WTC11 (cell line): ENCODE results near the gene CSF2. TPM values are rescaled to one million over a fixed set of nuclear protein-coding genes. Genes with fewer than 3 reads are reported as not detected.

Experiments used
- ATAC-seq: fragments of 200-7000 bp; cut with Tn5 transposase; 2 replicates; pipeline ENCODE4 v1.10.0; 2021; ENCODE audit warnings: mild to moderate bottlenecking, moderate library complexity
- CTCF ChIA-PET: fragments of 300-600 bp; sonication (Branson Sonifier 250); formaldehyde crosslinking; loops from one replicate; lab custom pipeline; 2021; ENCODE audit warnings: antibody characterized with exemption; lab: Charles Lee
- POLR2A ChIA-PET: fragments of 350-600 bp; sonication (Branson Sonifier 250); formaldehyde crosslinking; loops from one replicate; lab custom pipeline; 2021; ENCODE audit warnings: antibody characterized with exemption; lab: Charles Lee
- DNase-seq: peaks from one replicate; pipeline ENCODE4 v3.0.0; 2021; ENCODE audit warnings: low spot score
- H3K27ac Mint-ChIP-seq: 2 replicates; pipeline ENCODE4 v1.8.0; 2021; ENCODE audit warnings: mixed read lengths
- H3K27me3 Mint-ChIP-seq: 2 replicates; pipeline ENCODE4 v1.8.0; 2021; ENCODE audit warnings: low read depth, mild to moderate bottlenecking, moderate library complexity, mixed read lengths
- H3K36me3 Mint-ChIP-seq: 2 replicates; pipeline ENCODE4 v1.8.0; 2021; ENCODE audit warnings: mixed read lengths
- H3K4me1 Mint-ChIP-seq: 2 replicates; pipeline ENCODE4 v1.8.0; 2022; ENCODE audit warnings: mixed read lengths
- H3K4me3 Mint-ChIP-seq: 2 replicates; pipeline ENCODE4 v1.8.0; 2021; ENCODE audit warnings: mild to moderate bottlenecking, moderate library complexity, mixed read lengths
- H3K9me3 Mint-ChIP-seq: 2 replicates; pipeline ENCODE4 v1.8.0; 2021; ENCODE audit warnings: mixed read lengths
- CBFB ChIP-seq: sonication (generic); formaldehyde crosslinking; IDR thresholded peaks from 2 replicates; pipeline ENCODE4 v1.8.1; 2022; ENCODE audit warnings: mild to moderate bottlenecking, low read depth, missing genetic modification reagents
- E2F4 ChIP-seq: sonication (generic); formaldehyde crosslinking; IDR thresholded peaks from 2 replicates; pipeline ENCODE4 v1.8.1; 2022; ENCODE audit warnings: low read depth, mild to moderate bottlenecking, moderate library complexity, missing genetic modification reagents, borderline replicate concordance
- E2F5 ChIP-seq: sonication (generic); formaldehyde crosslinking; IDR thresholded peaks from 2 replicates; pipeline ENCODE4 v1.8.1; 2022; ENCODE audit warnings: mild to moderate bottlenecking, moderate library complexity, missing genetic modification reagents
- ELF4 ChIP-seq: sonication (generic); formaldehyde crosslinking; IDR thresholded peaks from 2 replicates; pipeline ENCODE4 v1.8.1; 2022; ENCODE audit warnings: low read depth, mild to moderate bottlenecking, moderate library complexity, missing genetic modification reagents
- EMX1 ChIP-seq: fragments of 250-450 bp; sonication (Bioruptor Pico); IDR thresholded peaks from 2 replicates; pipeline ENCODE4 v1.8.0; 2021; ENCODE audit warnings: mild to moderate bottlenecking
- ETV6 ChIP-seq: sonication (generic); formaldehyde crosslinking; IDR thresholded peaks from 2 replicates; pipeline ENCODE4 v1.8.1; 2022; ENCODE audit warnings: mild to moderate bottlenecking, missing genetic modification reagents
- FOXJ3 ChIP-seq: sonication (generic); formaldehyde crosslinking; IDR thresholded peaks from 2 replicates; pipeline ENCODE4 v1.9.0; 2021; ENCODE audit warnings: missing genetic modification reagents, mild to moderate bottlenecking, borderline replicate concordance
- FOXP1 ChIP-seq: sonication (generic); formaldehyde crosslinking; IDR thresholded peaks from 2 replicates; pipeline ENCODE4 v1.8.0; 2022; ENCODE audit warnings: missing genetic modification reagents, mild to moderate bottlenecking, moderate library complexity, borderline replicate concordance
- FOXP4 ChIP-seq: sonication (generic); formaldehyde crosslinking; IDR thresholded peaks from 2 replicates; pipeline ENCODE4 v1.8.0; 2022; ENCODE audit warnings: mild to moderate bottlenecking, missing genetic modification reagents
- JUN ChIP-seq: sonication (generic); formaldehyde crosslinking; IDR thresholded peaks from 2 replicates; pipeline ENCODE4 v1.8.0; 2023; ENCODE audit warnings: mild to moderate bottlenecking, missing genetic modification reagents
- MAX ChIP-seq: sonication (generic); formaldehyde crosslinking; IDR thresholded peaks from 2 replicates; pipeline ENCODE4 v1.8.0; 2022; ENCODE audit warnings: mild to moderate bottlenecking, missing genetic modification reagents
- PRDM15 ChIP-seq: sonication (generic); formaldehyde crosslinking; IDR thresholded peaks from 2 replicates; pipeline ENCODE4 v1.8.0; 2022; ENCODE audit warnings: missing genetic modification reagents
- USF2 ChIP-seq: sonication (generic); formaldehyde crosslinking; IDR thresholded peaks from 2 replicates; pipeline ENCODE4 v1.8.1; 2023; ENCODE audit warnings: mild to moderate bottlenecking, missing genetic modification reagents, moderate library complexity
- ZNF121 ChIP-seq: sonication (generic); formaldehyde crosslinking; IDR thresholded peaks from 2 replicates; pipeline ENCODE4 v1.8.0; 2023; ENCODE audit warnings: missing genetic modification reagents
- ZNF138 ChIP-seq: sonication (generic); formaldehyde crosslinking; conservative IDR thresholded peaks from 2 replicates; pipeline ENCODE4 v1.8.1; 2022; ENCODE audit warnings: mild to moderate bottlenecking, moderate library complexity, missing genetic modification reagents
- ZNF232 ChIP-seq: sonication (generic); formaldehyde crosslinking; IDR thresholded peaks from 2 replicates; pipeline ENCODE4 v1.8.0; 2022; ENCODE audit warnings: mild to moderate bottlenecking, missing genetic modification reagents
- ZNF263 ChIP-seq: sonication (generic); formaldehyde crosslinking; IDR thresholded peaks from 2 replicates; pipeline ENCODE4 v1.8.1; 2022; ENCODE audit warnings: low read depth, mild to moderate bottlenecking, moderate library complexity, missing genetic modification reagents
- ZNF423 ChIP-seq: fragments of 250-450 bp; sonication (Bioruptor Pico); IDR thresholded peaks from 2 replicates; pipeline ENCODE4 v2.1.2; 2022; ENCODE audit warnings: mild to moderate bottlenecking, moderate library complexity
- total RNA-seq: library from RNA; stranded (reverse); gene quantifications from 3 replicates; pipeline ENCODE4 v1.2.3, GENCODE V29; 2021

The CSF2 gene
- total RNA-seq, 1 experiment from 2014 or later: not detected

DNA sequence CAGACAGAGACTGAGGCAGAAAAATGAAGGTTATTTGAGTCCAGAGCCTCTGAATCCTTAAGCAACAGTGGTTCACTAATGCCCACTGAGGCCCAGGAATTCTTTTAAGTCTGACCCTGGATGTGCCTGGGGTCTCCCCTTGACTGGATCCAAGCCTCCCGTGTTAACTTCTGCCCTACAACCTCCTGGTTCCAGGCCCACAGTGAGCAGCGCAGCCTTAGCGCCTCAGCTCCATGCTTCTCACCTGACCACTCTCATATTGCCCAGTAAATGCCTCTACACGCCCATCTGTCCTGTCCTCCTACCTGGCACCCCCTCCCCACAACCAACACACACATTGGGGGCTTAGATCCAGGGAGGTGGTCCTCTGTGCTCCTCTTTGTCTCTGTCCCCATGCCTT lies 6.7 kb upstream of the CSF2 start:
- ChIA-PET CTCF (interaction anchor here (1.3 kb wide), 1 partner anchor 171 kb away, joined by 3 read pairs; no protein-coding TSS in a partner anchor), POLR2A (no interaction called here)
- TF ChIP-seq PRDM15 (CRISPR knock-in tag) (no peak), ZNF232 (CRISPR knock-in tag) (no peak), FOXP4 (CRISPR knock-in tag) (no peak), ELF4 (CRISPR knock-in tag) (no peak), ZNF263 (no peak), ETV6 (CRISPR knock-in tag) (no peak), E2F4 (CRISPR knock-in tag) (no peak), JUN (CRISPR knock-in tag) (no peak), USF2 (CRISPR knock-in tag) (no peak), ZNF121 (CRISPR knock-in tag) (no peak), FOXP1 (no peak), MAX (CRISPR knock-in tag) (no peak), E2F5 (CRISPR knock-in tag) (no peak), ZNF138 (CRISPR knock-in tag) (no peak)
- DNase-seq (no peak), ATAC-seq (no peak)
- Mint-ChIP-seq H3K27ac (no peak overlapping the region), H3K9me3 (no peaks in the 10 kb centered on the region), H3K4me1 (peaks cover 2% of the 10 kb centered on the region; the same call in 1 of the 2 replicates), H3K4me3 (no peak overlapping the region), H3K36me3 (no peaks in the 10 kb centered on the region), H3K27me3 (no peaks in the 10 kb centered on the region)

GRCh38 chr5:132067451-132067850 lies 6.1 kb upstream of the CSF2 start:
- ChIA-PET POLR2A (no interaction called here), CTCF (interaction anchor here (1.3 kb wide), 1 partner anchor 171 kb away, joined by 3 read pairs; no protein-coding TSS in a partner anchor)
- H3K4me3 Mint-ChIP-seq: no peak overlapping the region
- DNase-seq (no peak), ATAC-seq (no peak)
- no peaks in the 10 kb centered on the region for H3K36me3 Mint-ChIP-seq
- H3K27me3 Mint-ChIP-seq: no peaks in the 10 kb centered on the region
- H3K4me1 Mint-ChIP-seq: peaks cover 2% of the 10 kb centered on the region; the same call in 1 of the 2 replicates
- no peaks in the 10 kb centered on the region for H3K9me3 Mint-ChIP-seq
- H3K27ac Mint-ChIP-seq: no peak overlapping the region
- TF ChIP-seq E2F4 (CRISPR knock-in tag) (no peak), PRDM15 (CRISPR knock-in tag) (no peak), FOXJ3 (no peak), CBFB (CRISPR knock-in tag) (no peak), ZNF423 (CRISPR knock-in tag) (no peak), EMX1 (no peak), FOXP4 (CRISPR knock-in tag) (no peak)
